Subcutaneous adipose tissue (tissue), 4 donors: ENCODE measurements around the gene SAMM50. TPM values are rescaled to one million over a fixed set of nuclear protein-coding genes. Genes with fewer than 3 reads are reported as not detected.

ENCODE experiments used
- CTCF ChIP-seq: fragments of 450-650 bp; IDR thresholded peaks from one replicate; pipeline ENCODE4 v1.5.1; 2016; ENCODE audit warnings: low read depth, mild to moderate bottlenecking, control low read depth, antibody characterized with exemption, moderate library complexity
- total RNA-seq, 4 donors: library from RNA; depleted of rRNA; stranded (reverse); fragments of >200 nt; gene quantifications; one replicate each; pipeline ENCODE4 v1.1.0, GENCODE V29; 2016

The SAMM50 gene
- total RNA-seq, 4 donors from 2014 or later, result 31.3 to 54.1 (median 42.2) TPM

GRCh38 chr22:44033694-44034093 lies 78.5 kb downstream of the SAMM50 start:
- no peak for TF ChIP-seq CTCF

GRCh38 chr22:44037519-44038375 lies 82.5 kb downstream of the SAMM50 start:
- no peak for TF ChIP-seq CTCF

GRCh38 chr22:44039566-44040171 lies 84.4 kb downstream of the SAMM50 start:
- no peak for TF ChIP-seq CTCF

- TF ChIP-seq CTCF, result no peak
Measured at GRCh38 chr22:44042249-44043218, 87.3 kb downstream of the SAMM50 start.

- TF ChIP-seq CTCF, result no peak
Measured at GRCh38 chr22:44045145-44045544, 89.9 kb downstream of the SAMM50 start.

Other genes starting within 250 kb of the SAMM50 start
- gene EFCAB6, start 143.1 kb upstream of the SAMM50 start, total RNA-seq, result 1 to 10 TPM; 2.1 to 4.0 (median 2.4) TPM
- under 1 TPM in 1 of 4 donors, not detected in 3; 0.98 TPM for gene SULT4A1, start 92.9 kb upstream of the SAMM50 start, total RNA-seq
- not detected for gene PNPLA5, start 63.4 kb upstream of the SAMM50 start, total RNA-seq
- gene PNPLA3, start 31.6 kb upstream of the SAMM50 start, total RNA-seq, result 1 to 10 TPM; 2.3 to 6.6 (median 3.1) TPM
- gene PARVB, start 68.9 kb downstream of the SAMM50 start, total RNA-seq, result 100 to 1,000 TPM in 1 of 4 donors, 10 to 100 TPM in 3; 47.8 to 175 (median 52.8) TPM
- 10 to 100 TPM; 18.3 to 92.0 (median 46.6) TPM for gene PARVG, start 225.5 kb downstream of the SAMM50 start, total RNA-seq